ENCODE results near the gene SEMA4F. TPM values are rescaled to one million over a fixed set of nuclear protein-coding genes. Genes with fewer than 3 reads are reported as not detected.

The SEMA4F gene, protein sequence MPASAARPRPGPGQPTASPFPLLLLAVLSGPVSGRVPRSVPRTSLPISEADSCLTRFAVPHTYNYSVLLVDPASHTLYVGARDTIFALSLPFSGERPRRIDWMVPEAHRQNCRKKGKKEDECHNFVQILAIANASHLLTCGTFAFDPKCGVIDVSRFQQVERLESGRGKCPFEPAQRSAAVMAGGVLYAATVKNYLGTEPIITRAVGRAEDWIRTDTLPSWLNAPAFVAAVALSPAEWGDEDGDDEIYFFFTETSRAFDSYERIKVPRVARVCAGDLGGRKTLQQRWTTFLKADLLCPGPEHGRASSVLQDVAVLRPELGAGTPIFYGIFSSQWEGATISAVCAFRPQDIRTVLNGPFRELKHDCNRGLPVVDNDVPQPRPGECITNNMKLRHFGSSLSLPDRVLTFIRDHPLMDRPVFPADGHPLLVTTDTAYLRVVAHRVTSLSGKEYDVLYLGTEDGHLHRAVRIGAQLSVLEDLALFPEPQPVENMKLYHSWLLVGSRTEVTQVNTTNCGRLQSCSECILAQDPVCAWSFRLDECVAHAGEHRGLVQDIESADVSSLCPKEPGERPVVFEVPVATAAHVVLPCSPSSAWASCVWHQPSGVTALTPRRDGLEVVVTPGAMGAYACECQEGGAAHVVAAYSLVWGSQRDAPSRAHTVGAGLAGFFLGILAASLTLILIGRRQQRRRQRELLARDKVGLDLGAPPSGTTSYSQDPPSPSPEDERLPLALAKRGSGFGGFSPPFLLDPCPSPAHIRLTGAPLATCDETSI
- total RNA-seq (2022; extraction: Qiagen RNA extraction; ENCODE audit: low read depth), result 8.8 to 11.7 TPM (median 9.6 TPM) in 5 replicates

DNA sequence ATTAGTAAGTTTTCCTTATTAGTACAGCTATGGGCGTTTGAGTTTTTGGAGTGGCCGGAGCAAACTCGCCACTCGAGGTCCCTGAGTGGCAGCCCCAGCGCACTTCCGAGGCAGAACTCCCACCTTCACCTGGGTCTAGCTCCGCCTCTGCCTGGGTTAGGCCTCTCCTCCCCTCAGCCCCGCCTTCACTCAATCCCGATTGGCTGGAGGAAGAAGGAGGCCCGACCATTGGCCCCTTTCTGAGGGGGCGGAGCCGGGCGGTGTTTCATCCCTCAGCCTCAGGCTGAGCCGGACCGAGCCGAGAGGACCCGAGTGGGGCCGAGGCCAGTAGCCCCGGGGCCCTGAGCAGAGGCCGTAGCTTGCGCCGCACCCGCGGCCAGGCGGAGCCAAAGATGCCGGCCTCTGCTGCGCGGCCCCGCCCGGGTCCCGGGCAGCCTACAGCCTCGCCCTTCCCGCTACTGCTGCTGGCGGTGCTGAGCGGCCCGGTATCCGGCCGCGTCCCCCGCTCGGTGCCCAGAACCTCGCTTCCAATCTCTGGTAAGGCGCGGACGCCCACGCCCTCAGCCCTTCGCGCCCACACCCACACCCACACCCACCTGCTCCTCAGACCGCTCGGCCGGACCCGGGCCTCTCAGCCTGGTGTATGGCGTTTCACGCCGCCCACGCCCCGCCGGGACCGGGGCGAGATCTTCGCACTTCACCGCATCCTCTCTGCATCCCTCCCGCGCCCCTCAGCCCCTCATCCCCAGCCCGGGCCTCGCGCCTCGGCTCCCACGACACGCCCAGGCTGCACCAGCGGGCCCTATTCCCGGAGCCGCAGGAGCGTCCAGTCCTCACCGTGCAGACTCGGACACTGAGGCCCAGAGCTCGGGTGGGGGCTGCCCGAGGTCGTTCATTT lies at the start of gene SEMA4F:
SEMA4F (plus strand) TSS at position 263 of the 898 bp plus-strand sequence; CDS start at position 393, 130 bp downstream.

DNA sequence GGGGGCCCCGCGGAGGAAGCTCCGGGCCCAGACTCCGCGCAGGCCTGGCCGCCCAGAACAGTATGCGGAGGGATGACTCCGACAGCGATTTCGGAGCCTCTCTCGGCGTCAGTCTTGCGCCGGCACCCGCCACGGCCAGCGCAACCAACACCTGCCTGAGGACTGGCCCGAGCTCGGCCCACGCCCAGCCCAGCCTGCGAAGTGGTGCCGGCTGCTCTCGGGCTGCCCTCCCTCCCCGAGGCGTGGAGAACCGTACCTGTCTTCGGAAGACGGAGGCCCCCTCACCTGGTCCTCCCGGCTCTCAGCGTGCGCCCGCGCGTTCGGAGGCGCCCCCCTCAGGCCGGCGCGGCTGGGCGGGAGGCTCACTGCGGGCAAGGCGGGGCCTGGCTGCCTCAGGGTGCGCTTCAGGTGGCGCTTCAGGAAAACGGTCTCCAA lies 6.0 kb upstream of the SEMA4F start, which contains the start of gene M1AP:
M1AP (minus strand) TSS at position 322 of the 435 bp plus-strand sequence. CDS start 8,055 bp downstream, outside the sequence.

Other genes with a start within 250 kb of the SEMA4F start
- 2.8 to 4.7 TPM (median 3.5 TPM) in 5 replicates for gene C2orf81, start 232.6 kb upstream of the SEMA4F start, total RNA-seq (2022; extraction: Qiagen RNA extraction; ENCODE audit: low read depth)
- 72.5 to 92.0 TPM (median 82.3 TPM) in 5 replicates for gene WDR54, start 232.5 kb upstream of the SEMA4F start, total RNA-seq (2022; extraction: Qiagen RNA extraction; ENCODE audit: low read depth)
- 19.2 to 26.3 TPM (median 21.2 TPM) in 5 replicates for gene RTKN, start 212.3 kb upstream of the SEMA4F start, total RNA-seq (2022; extraction: Qiagen RNA extraction; ENCODE audit: low read depth)
- gene INO80B, start 199.2 kb upstream of the SEMA4F start, total RNA-seq (2022; extraction: Qiagen RNA extraction; ENCODE audit: low read depth), result 52.2 to 58.2 TPM (median 54.4 TPM) in 5 replicates
- gene WBP1, start 195.8 kb upstream of the SEMA4F start, total RNA-seq (2022; extraction: Qiagen RNA extraction; ENCODE audit: low read depth), result 51.5 to 88.6 TPM (median 83.1 TPM) in 5 replicates
- 40.8 to 55.0 TPM (median 49.5 TPM) in 5 replicates for gene MOGS, start 188.9 kb upstream of the SEMA4F start, total RNA-seq (2022; extraction: Qiagen RNA extraction; ENCODE audit: low read depth)
- gene MRPL53, start 181.6 kb upstream of the SEMA4F start, total RNA-seq (2022; extraction: Qiagen RNA extraction; ENCODE audit: low read depth), result 99.0 to 157 TPM (median 138 TPM) in 5 replicates
- 12.3 to 16.8 TPM (median 15.4 TPM) in 5 replicates for gene CCDC142, start 171.2 kb upstream of the SEMA4F start, total RNA-seq (2022; extraction: Qiagen RNA extraction; ENCODE audit: low read depth)
- gene TTC31, start 171.2 kb upstream of the SEMA4F start, total RNA-seq (2022; extraction: Qiagen RNA extraction; ENCODE audit: low read depth), result 15.1 to 18.4 TPM (median 15.3 TPM) in 5 replicates
- 3.0 to 4.0 TPM (median 3.5 TPM) in 5 replicates for gene LBX2, start 154.6 kb upstream of the SEMA4F start, total RNA-seq (2022; extraction: Qiagen RNA extraction; ENCODE audit: low read depth)
- 33.4 to 36.3 TPM (median 35.3 TPM) in 5 replicates for gene PCGF1, start 146.6 kb upstream of the SEMA4F start, total RNA-seq (2022; extraction: Qiagen RNA extraction; ENCODE audit: low read depth)
- 0.12 to 0.54 TPM (median 0.29 TPM) in 5 replicates for gene TLX2, start 139.8 kb upstream of the SEMA4F start, total RNA-seq (2022; extraction: Qiagen RNA extraction; ENCODE audit: low read depth)
- 0.09 to 0.22 TPM (median 0.13 TPM) in 5 replicates for gene DQX1, start 128.0 kb upstream of the SEMA4F start, total RNA-seq (2022; extraction: Qiagen RNA extraction; ENCODE audit: low read depth)
- gene AUP1, start 124.5 kb upstream of the SEMA4F start, total RNA-seq (2022; extraction: Qiagen RNA extraction; ENCODE audit: low read depth), result 194 to 263 TPM (median 246 TPM) in 5 replicates
- 32.0 to 46.8 TPM (median 42.8 TPM) in 5 replicates for gene HTRA2, start 124.3 kb upstream of the SEMA4F start, total RNA-seq (2022; extraction: Qiagen RNA extraction; ENCODE audit: low read depth)
- 0.32 to 0.65 TPM (median 0.45 TPM) in 5 replicates for gene LOXL3, start 100.3 kb upstream of the SEMA4F start, total RNA-seq (2022; extraction: Qiagen RNA extraction; ENCODE audit: low read depth)
- gene DOK1, start 99.5 kb upstream of the SEMA4F start, total RNA-seq (2022; extraction: Qiagen RNA extraction; ENCODE audit: low read depth), result 3.5 to 5.9 TPM (median 4.2 TPM) in 5 replicates
- not detected in 5 replicates for gene M1AP, start 5.9 kb upstream of the SEMA4F start, total RNA-seq (2022; extraction: Qiagen RNA extraction; ENCODE audit: low read depth)
- gene HK2, start 179.9 kb downstream of the SEMA4F start, total RNA-seq (2022; extraction: Qiagen RNA extraction; ENCODE audit: low read depth), result 1.0 to 2.1 TPM (median 1.1 TPM) in 5 replicates

Measured in A549 treated with CpdA at 1 μM for 4 hours (cell line).